HepG2 (cell line): ENCODE measurements around the gene WTAP. TPM values are rescaled to one million over a fixed set of nuclear protein-coding genes. Genes with fewer than 3 reads are reported as not detected.

Source experiments
- ARNTL ChIP-seq: sonication (generic); formaldehyde crosslinking; IDR thresholded peaks from 2 replicates; pipeline ENCODE4 v1.4.0; 2020; ENCODE audit warnings: mild to moderate bottlenecking, missing genetic modification reagents
- ETV6 ChIP-seq: sonication (generic); formaldehyde crosslinking; conservative IDR thresholded peaks from 2 replicates; pipeline ENCODE4 v1.4.0; 2020; ENCODE audit warnings: missing genetic modification reagents
- HNRNPK ChIP-seq: fragments of 200-400 bp; formaldehyde crosslinking; IDR thresholded peaks from 2 replicates; pipeline ENCODE4 v1.6.1; 2018; ENCODE audit warnings: low read length, low read depth, moderate library complexity, mild to moderate bottlenecking; ENCODE audit not compliant: poor library complexity, severe bottlenecking
- JUN ChIP-seq: sonication (generic); formaldehyde crosslinking; IDR thresholded peaks from 2 replicates; pipeline ENCODE4 v1.4.0; 2020; ENCODE audit warnings: mild to moderate bottlenecking, missing genetic modification reagents
- NFE2 ChIP-seq: sonication (generic); formaldehyde crosslinking; IDR thresholded peaks from 2 replicates; pipeline ENCODE4 v1.4.0; 2020; ENCODE audit warnings: missing genetic modification reagents
- PHB2 ChIP-seq: fragments of 450-650 bp; IDR thresholded peaks from 2 replicates; pipeline ENCODE4 v1.6.1; 2018; ENCODE audit not compliant: partially characterized antibody
- RARG ChIP-seq: sonication (generic); formaldehyde crosslinking; IDR thresholded peaks from 2 replicates; pipeline ENCODE4 v1.4.0; 2020; ENCODE audit warnings: low read depth, mild to moderate bottlenecking, missing genetic modification reagents
- THAP9 ChIP-seq: sonication (generic); formaldehyde crosslinking; IDR thresholded peaks from 2 replicates; pipeline ENCODE4; 2020; ENCODE audit warnings: missing genetic modification reagents, mild to moderate bottlenecking, borderline replicate concordance
- TRAFD1 ChIP-seq: sonication (generic); formaldehyde crosslinking; IDR thresholded peaks from 2 replicates; pipeline ENCODE4 v1.5.1; 2020; ENCODE audit warnings: missing genetic modification reagents, mild to moderate bottlenecking, borderline replicate concordance
- ZFP37 ChIP-seq: sonication (generic); formaldehyde crosslinking; IDR thresholded peaks from 2 replicates; pipeline ENCODE4 v1.4.0; 2020; ENCODE audit warnings: missing genetic modification reagents, borderline replicate concordance
- ZNF24 ChIP-seq: fragments of 450-650 bp; IDR thresholded peaks from 2 replicates; pipeline ENCODE4 v1.6.1; 2017; ENCODE audit warnings: antibody characterized with exemption, mild to moderate bottlenecking
- ZNF354B ChIP-seq: sonication (generic); formaldehyde crosslinking; IDR thresholded peaks from 2 replicates; pipeline ENCODE4 v1.8.0; 2022; ENCODE audit warnings: mild to moderate bottlenecking, missing genetic modification reagents
- ZNF687 ChIP-seq: sonication (generic); formaldehyde crosslinking; IDR thresholded peaks from 2 replicates; pipeline ENCODE4 v1.5.1; 2020; ENCODE audit warnings: mild to moderate bottlenecking, missing genetic modification reagents, moderate library complexity
- polyA plus RNA-seq, 8 experiments: library from polyadenylated mRNA; depleted of rRNA in 3 of 8; stranded (reverse) in 7 of 8; unstranded in 1 of 8; fragments of >200 nt; fragmentation: Illumina TruSeq in 4 of 8; extraction: Trizol in 4 of 8; gene quantifications; 2 replicates each; pipeline versions ENCODE4 v1.2.1 to v1.2.3, GENCODE V29; 2011 to 2016; ENCODE audit warnings: low read depth in 4 of 8, missing spikeins in 1 of 8, mixed read lengths in 1 of 8; ENCODE audit not compliant: insufficient read depth in 1 of 8
- total RNA-seq, 5 experiments: library from RNA; depleted of rRNA; stranded (reverse); fragments of >200 nt; fragmentation: Illumina TruSeq; extraction: Trizol; gene quantifications; 2 replicates each; pipeline ENCODE4 v1.2.3, GENCODE V29; 2016; ENCODE audit warnings: low read depth in 1 of 5
- TF ChIP-seq, protein P1 (sequence below): sonication (generic); formaldehyde crosslinking; IDR thresholded peaks from 2 replicates; pipeline ENCODE4 v1.4.0; 2020; ENCODE audit warnings: missing genetic modification reagents
- TF ChIP-seq, protein P2 (sequence below): IDR thresholded peaks from 2 replicates; pipeline ENCODE4 v1.6.1; 2016

WTAP gene
- total and polyA plus RNA-seq, 2 of the 13 experiments (the other 11 are each of a cell fraction or from before 2014, with no cell fraction given), result 31.6 to 167 TPM

- 0 out of 2 replicates have a peak, but pooled peaks have one; percentile 99 for TF ChIP-seq ZNF687 (CRISPR knock-in tag)
- peak; percentile 93; the same call in 1 of the 2 replicates for TF ChIP-seq ZNF354B (CRISPR knock-in tag)
- TF ChIP-seq TRAFD1 (CRISPR knock-in tag), result no peak; the same call in 1 of the 2 replicates
- peak; percentile 30 for TF ChIP-seq HNRNPK
- TF ChIP-seq, protein P1, sequence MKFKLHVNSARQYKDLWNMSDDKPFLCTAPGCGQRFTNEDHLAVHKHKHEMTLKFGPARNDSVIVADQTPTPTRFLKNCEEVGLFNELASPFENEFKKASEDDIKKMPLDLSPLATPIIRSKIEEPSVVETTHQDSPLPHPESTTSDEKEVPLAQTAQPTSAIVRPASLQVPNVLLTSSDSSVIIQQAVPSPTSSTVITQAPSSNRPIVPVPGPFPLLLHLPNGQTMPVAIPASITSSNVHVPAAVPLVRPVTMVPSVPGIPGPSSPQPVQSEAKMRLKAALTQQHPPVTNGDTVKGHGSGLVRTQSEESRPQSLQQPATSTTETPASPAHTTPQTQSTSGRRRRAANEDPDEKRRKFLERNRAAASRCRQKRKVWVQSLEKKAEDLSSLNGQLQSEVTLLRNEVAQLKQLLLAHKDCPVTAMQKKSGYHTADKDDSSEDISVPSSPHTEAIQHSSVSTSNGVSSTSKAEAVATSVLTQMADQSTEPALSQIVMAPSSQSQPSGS (CRISPR knock-in tag), result peak; percentile 35
- peak; percentile 57; the same call in 1 of the 2 replicates for TF ChIP-seq RARG (CRISPR knock-in tag)
- TF ChIP-seq PHB2, result no peak
- no peak for TF ChIP-seq NFE2
- peak; percentile 65; the same call in 1 of the 2 replicates for TF ChIP-seq ZFP37 (CRISPR knock-in tag)
- no peak for TF ChIP-seq ZNF24
- peak; percentile 85; the same call in 1 of the 2 replicates for TF ChIP-seq THAP9 (CRISPR knock-in tag)
- peak; percentile 59; the same call in 1 of the 2 replicates for TF ChIP-seq ETV6 (CRISPR knock-in tag)
- TF ChIP-seq, protein P2, sequence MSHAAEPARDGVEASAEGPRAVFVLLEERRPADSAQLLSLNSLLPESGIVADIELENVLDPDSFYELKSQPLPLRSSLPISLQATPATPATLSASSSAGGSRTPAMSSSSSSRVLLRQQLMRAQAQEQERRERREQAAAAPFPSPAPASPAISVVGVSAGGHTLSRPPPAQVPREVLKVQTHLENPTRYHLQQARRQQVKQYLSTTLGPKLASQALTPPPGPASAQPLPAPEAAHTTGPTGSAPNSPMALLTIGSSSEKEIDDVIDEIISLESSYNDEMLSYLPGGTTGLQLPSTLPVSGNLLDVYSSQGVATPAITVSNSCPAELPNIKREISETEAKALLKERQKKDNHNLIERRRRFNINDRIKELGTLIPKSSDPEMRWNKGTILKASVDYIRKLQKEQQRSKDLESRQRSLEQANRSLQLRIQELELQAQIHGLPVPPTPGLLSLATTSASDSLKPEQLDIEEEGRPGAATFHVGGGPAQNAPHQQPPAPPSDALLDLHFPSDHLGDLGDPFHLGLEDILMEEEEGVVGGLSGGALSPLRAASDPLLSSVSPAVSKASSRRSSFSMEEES (CRISPR knock-in tag), result no peak
- no peak for TF ChIP-seq ARNTL
- no peak; the same call in 1 of the 2 replicates for TF ChIP-seq JUN (CRISPR knock-in tag)
Measured at GRCh38 chr6:159761873-159762680, 34.8 kb downstream of the WTAP start, which contains the start of gene ACAT2 (continued).
